Stimulated activated naive CD8-positive, alpha-beta T cell treated with anti-CD3 and anti-CD28 coated beads, Interleukin-15, amount 100 ng/mL, for 72 hours (primary cell): ENCODE measurements around the gene FAM120A.
A peak's percentile ranks its signal among the peaks of the same experiment; 100 is the strongest.

Experiments
- ATAC-seq: fragments of 150-1000 bp; cut with Tn5 transposase; 2 replicates; pipeline ENCODE4 v1.10.0; 2021; ENCODE audit warnings: mild to moderate bottlenecking, moderate library complexity
- DNase-seq, 2 donors: peaks; one replicate each; pipeline ENCODE4 v3.0.0; 2021 to 2022
- H3K27ac Mint-ChIP-seq, 2 donors: one replicate each; pipeline ENCODE4 v1.8.0; 2022; ENCODE audit warnings: mild to moderate bottlenecking in 2 of 2, mixed read lengths in 2 of 2, moderate library complexity in 2 of 2
- H3K27me3 Mint-ChIP-seq: one replicate; pipeline ENCODE4 v1.8.0; 2022; ENCODE audit warnings: mixed read lengths
- H3K4me1 Mint-ChIP-seq: one replicate; pipeline ENCODE4 v1.8.0; 2022; ENCODE audit warnings: mild to moderate bottlenecking, mixed read lengths
- H3K4me3 Mint-ChIP-seq, 2 donors: one replicate each; pipeline ENCODE4 v1.8.0; 2022; ENCODE audit warnings: mild to moderate bottlenecking in 2 of 2, mixed read lengths in 2 of 2, moderate library complexity in 1 of 2
- H3K9me3 Mint-ChIP-seq, 2 donors: one replicate each; pipeline ENCODE4 v1.8.0; 2022; ENCODE audit warnings: mixed read lengths in 2 of 2

Gene FAM120A

GRCh38 chr9:93460689-93461413 is 9.4 kb downstream of the FAM120A start:
- peak; percentile 52 for ATAC-seq
- H3K27ac Mint-ChIP-seq: peak overlapping the region in 1 of 2 donors; percentile 74
- H3K4me3 Mint-ChIP-seq: no peak overlapping the region
- no peaks in the 10 kb centered on the region for H3K9me3 Mint-ChIP-seq
- H3K4me1 Mint-ChIP-seq: peaks cover 86% of the 10 kb centered on the region
- no peaks in the 10 kb centered on the region for H3K27me3 Mint-ChIP-seq
- no peak for DNase-seq

GRCh38 chr9:93461414-93461743 is 9.9 kb downstream of the FAM120A start:
- H3K27me3 Mint-ChIP-seq: no peaks in the 10 kb centered on the region
- ATAC-seq (no peak), DNase-seq (no peak)
- H3K4me1 Mint-ChIP-seq: peaks cover 87% of the 10 kb centered on the region
- no peak overlapping the region for H3K4me3 Mint-ChIP-seq
- H3K27ac Mint-ChIP-seq: no peak overlapping the region
- no peaks in the 10 kb centered on the region for H3K9me3 Mint-ChIP-seq

DNA sequence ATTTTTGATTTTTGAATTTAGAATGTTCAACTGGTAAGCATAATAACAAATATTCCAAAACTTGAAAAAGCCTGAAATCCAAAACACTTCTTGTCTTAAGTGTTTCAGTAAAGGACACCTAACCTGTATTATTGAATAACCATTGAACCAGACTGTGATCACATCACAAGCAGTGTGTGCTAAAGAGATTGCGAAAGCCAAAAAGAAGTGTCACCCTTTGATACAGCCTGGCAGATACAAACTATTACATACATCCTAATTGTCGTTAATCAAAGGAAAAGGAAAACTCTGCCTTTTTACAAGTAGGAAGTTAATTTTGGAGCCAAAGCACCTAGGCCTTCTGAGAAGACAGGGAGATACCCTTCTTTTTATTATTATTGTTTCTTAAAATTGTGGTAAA is 10.3 kb downstream of the FAM120A start:
- Mint-ChIP-seq H3K4me1 (peaks cover 87% of the 10 kb centered on the region), H3K9me3 (no peaks in the 10 kb centered on the region), H3K27ac (no peak overlapping the region), H3K27me3 (no peaks in the 10 kb centered on the region), H3K4me3 (no peak overlapping the region)
- DNase-seq: no peak
- ATAC-seq: no peak

- H3K27ac Mint-ChIP-seq: peak overlapping the region; percentile 82 to 86
- ATAC-seq: peak; percentile 74
- no peak for DNase-seq
- peak overlapping the region; percentile 63 to 65 for H3K4me3 Mint-ChIP-seq
- no peaks in the 10 kb centered on the region for H3K27me3 Mint-ChIP-seq
- H3K9me3 Mint-ChIP-seq: no peaks in the 10 kb centered on the region
- peaks cover 87% of the 10 kb centered on the region for H3K4me1 Mint-ChIP-seq
Measured at GRCh38 chr9:93463638-93464248, 12.3 kb downstream of the FAM120A start.

DNA sequence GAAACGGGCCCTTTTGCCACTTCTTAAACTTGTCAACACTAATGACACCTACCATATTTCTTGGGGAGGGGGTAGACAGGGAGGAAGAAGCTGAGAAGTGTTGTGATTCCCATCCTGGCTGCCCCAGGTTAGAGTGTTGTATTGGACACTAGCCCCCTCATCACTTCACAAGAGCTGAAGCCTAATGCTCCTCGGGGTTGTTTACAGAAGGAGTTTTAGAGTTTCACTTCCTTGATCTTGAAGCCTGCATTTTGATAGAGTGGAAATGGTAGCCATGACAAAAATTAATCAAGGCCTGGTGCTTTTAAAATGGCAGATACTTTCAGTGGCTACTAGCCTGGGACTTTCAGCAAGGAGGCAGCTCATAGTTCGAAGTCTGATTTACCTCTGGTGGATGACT is 12.9 kb downstream of the FAM120A start:
- DNase-seq (no peak), ATAC-seq (no peak)
- Mint-ChIP-seq H3K4me1 (peaks cover 87% of the 10 kb centered on the region), H3K27me3 (no peaks in the 10 kb centered on the region), H3K4me3 (peak overlapping the region; percentile 63 to 65), H3K27ac (peak overlapping the region; percentile 36 to 82), H3K9me3 (no peaks in the 10 kb centered on the region)

DNA sequence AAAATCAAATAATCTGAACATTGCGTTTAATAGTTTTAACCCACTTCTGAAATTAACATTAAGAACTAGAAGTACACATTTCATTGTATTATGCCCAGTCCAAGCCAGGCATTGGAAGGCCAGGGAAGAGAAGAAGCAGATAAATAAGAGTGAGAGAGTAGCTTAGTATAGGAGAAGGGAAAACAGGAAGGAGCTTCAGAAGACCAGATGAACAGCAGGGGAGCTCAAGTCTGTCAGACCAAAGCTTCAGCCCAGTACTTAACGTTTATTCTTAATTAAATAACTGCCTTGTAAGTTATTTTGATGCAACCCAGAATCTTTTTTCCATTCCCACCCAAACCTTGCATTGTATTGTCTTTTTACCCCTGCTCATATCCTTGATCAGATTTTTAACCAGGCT is 13.4 kb downstream of the FAM120A start:
- Mint-ChIP-seq H3K27ac (peak overlapping the region in 1 of 2 donors; percentile 36), H3K9me3 (no peaks in the 10 kb centered on the region), H3K27me3 (no peaks in the 10 kb centered on the region), H3K4me1 (peaks cover 82% of the 10 kb centered on the region), H3K4me3 (peak overlapping the region; percentile 63 to 65)
- ATAC-seq: no peak
- no peak for DNase-seq

DNA sequence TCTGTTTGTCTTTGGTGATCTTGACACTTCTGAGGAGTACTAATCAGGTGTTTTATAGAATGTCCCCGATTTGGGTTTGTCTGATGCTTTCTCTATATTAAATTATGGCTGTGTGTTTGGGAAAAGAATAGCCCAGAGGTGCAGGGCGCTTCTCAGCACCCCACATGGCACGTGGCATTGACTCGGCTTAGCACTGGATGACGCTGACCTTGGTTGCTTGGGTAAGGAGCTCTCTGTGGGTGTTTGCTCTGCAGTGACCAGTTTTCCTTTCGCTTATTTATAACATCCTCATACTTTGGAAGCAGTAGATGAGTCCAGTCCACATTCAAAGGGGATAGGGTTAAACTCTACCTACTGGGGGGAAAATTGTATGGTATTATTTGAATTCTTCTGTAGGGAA is 14.4 kb downstream of the FAM120A start:
- ATAC-seq (no peak), DNase-seq (no peak)
- peaks cover 85% of the 10 kb centered on the region for H3K4me1 Mint-ChIP-seq
- no peaks in the 10 kb centered on the region for H3K27me3 Mint-ChIP-seq
- H3K27ac Mint-ChIP-seq: peak overlapping the region; percentile 28 to 74
- H3K9me3 Mint-ChIP-seq: no peaks in the 10 kb centered on the region
- peak overlapping the region in 1 of 2 donors; percentile 3 for H3K4me3 Mint-ChIP-seq

DNA sequence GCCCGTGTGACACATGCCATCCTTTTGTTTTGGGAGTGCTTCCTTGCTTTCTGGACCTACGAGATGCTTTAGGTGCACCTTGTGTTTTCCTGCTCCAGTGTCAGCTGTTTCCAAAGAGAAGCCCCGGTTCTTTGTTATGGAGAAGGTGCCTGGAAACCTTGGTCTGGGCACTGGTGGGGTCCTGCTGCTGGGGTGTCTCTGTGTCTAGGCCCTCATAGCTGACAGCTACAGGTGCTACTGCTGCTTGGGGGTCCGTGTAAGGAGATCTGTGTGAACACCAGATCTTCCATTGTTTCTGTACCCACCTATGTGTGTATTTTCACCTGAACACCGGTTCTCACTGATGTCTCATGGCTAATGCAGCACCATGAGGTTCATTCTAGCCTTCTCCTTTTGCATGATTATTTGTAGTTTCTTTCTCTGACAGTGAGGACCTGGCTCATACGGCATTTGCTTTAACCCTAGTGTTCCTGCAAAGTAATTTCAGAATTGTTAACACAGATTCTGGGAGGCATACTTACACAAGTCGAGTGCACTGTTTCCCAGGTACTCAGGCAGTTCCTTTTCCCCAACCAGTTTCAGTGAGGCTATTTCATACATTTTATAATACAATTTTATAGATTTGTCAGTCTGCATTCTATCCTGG is 15.1 kb downstream of the FAM120A start:
- no peaks in the 10 kb centered on the region for H3K27me3 Mint-ChIP-seq
- peak overlapping the region in 1 of 2 donors; percentile 31 for H3K4me3 Mint-ChIP-seq
- H3K9me3 Mint-ChIP-seq: no peaks in the 10 kb centered on the region
- H3K27ac Mint-ChIP-seq: peak overlapping the region in 1 of 2 donors; percentile 55
- H3K4me1 Mint-ChIP-seq: peaks cover 84% of the 10 kb centered on the region
- no peak for ATAC-seq
- DNase-seq: no peak

- Mint-ChIP-seq H3K9me3 (no peaks in the 10 kb centered on the region), H3K27ac (peak overlapping the region in 1 of 2 donors; percentile 91), H3K4me3 (peak overlapping the region; percentile 53 to 58), H3K4me1 (peaks cover 84% of the 10 kb centered on the region), H3K27me3 (no peaks in the 10 kb centered on the region)
- no peak for ATAC-seq
- no peak for DNase-seq
Measured at GRCh38 chr9:93467062-93467416, 15.6 kb downstream of the FAM120A start.

DNA sequence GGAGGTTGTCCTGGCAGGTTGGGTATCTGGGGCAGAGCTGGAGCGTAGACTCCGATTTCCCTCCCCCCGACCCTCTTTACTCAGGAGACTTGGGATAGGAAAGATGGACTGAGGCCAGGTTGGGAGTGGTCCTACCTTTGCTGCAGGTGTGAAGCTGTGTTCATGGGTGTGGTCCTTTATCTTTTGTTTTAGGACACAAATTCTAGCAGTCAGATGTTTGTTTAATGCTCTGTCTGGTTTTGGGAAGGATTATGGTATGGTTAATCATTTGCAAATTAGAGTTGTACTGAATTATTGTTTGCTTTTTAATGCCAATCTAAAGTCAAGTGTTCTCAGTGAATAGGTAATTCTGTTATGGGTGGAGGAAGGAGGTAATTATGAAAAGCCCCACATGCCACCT is 16.0 kb downstream of the FAM120A start:
- Mint-ChIP-seq H3K4me3 (peak overlapping the region; percentile 53 to 58), H3K27ac (peak overlapping the region; percentile 48 to 91), H3K9me3 (no peaks in the 10 kb centered on the region), H3K4me1 (peaks cover 81% of the 10 kb centered on the region), H3K27me3 (no peaks in the 10 kb centered on the region)
- ATAC-seq (no peak), DNase-seq (no peak)

DNA sequence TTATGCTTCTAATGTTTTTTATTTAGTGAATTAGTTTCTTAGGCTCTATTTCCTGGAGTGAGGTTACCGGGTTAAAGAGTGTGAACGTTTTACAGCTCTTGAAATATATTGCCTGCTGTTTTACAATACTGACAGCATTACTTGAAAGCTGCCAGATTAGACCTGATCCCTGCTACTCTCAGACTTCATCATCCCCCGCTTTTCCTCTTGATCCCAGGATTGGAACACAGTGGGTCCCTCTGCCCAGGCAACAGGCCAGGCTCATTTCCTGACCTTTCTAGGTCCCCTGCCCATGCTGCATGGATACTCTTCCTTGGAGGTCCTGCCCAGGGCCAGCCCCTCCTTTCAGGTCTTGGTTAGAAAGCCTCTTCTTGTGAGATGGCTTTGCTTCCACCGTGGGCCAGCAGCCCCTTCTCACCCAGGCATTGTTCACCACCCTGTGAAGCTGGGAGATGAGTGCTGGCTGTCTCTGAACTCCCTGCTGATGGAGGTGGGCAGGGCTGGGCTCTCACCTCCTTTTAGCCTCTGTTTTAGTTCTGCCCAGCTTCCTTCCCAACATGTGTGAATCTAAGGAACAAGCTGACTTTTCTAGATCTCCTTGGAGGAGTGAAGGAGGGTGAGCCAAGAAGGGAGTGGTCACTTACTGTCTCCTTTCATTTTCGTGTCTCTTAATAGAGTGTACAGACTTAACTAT is 17.4 kb downstream of the FAM120A start:
- no peak for ATAC-seq
- DNase-seq: no peak
- peak overlapping the region; percentile 20 to 48 for H3K4me3 Mint-ChIP-seq
- H3K27me3 Mint-ChIP-seq: no peaks in the 10 kb centered on the region
- H3K4me1 Mint-ChIP-seq: peaks cover 68% of the 10 kb centered on the region
- H3K27ac Mint-ChIP-seq: peak overlapping the region; percentile 69 to 87
- no peaks in the 10 kb centered on the region for H3K9me3 Mint-ChIP-seq

GRCh38 chr9:93470391-93470790 is 18.9 kb downstream of the FAM120A start:
- Mint-ChIP-seq H3K27ac (no peak overlapping the region), H3K4me1 (peaks cover 62% of the 10 kb centered on the region), H3K27me3 (no peaks in the 10 kb centered on the region), H3K9me3 (no peaks in the 10 kb centered on the region), H3K4me3 (no peak overlapping the region)
- ATAC-seq: no peak
- DNase-seq: no peak

DNA sequence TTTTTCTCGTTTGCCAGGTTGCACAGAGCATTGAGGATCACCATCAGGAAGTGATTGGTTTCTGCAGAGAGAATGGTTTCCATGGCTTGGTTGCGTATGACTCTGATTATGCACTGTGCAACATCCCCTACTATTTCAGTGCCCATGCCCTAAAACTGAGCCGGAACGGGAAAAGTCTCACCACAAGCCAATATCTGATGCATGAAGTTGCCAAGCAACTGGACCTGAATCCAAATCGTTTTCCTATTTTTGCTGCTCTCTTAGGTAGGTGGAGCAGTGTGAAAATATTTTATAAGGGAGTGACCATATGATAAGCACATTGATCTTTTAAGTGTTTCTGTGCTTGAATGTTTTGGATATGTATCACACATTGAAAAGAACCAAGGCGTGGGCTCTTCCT is 19.6 kb downstream of the FAM120A start:
- DNase-seq (no peak), ATAC-seq (no peak)
- Mint-ChIP-seq H3K9me3 (no peaks in the 10 kb centered on the region), H3K4me3 (no peak overlapping the region), H3K4me1 (peaks cover 62% of the 10 kb centered on the region), H3K27ac (no peak overlapping the region), H3K27me3 (no peaks in the 10 kb centered on the region)

DNA sequence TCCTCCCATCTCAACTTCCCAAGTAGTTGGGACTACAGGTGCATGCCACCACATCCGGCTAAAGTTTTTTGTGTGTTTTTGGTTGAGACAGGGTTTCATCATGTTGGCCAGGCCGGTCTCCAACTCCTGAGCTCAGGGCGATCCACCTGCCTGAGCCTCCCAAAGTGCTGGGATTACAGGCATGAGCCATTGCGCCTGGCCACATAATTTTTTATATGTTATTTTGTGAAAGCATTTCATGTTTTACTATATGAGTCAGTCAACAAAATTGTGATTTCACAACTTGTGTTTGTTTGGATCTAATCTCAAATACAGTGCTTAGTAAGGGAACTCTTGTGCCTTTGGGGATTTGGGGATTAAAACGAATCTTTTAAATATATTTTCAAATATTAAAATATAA is 21.9 kb downstream of the FAM120A start:
- Mint-ChIP-seq H3K27me3 (no peaks in the 10 kb centered on the region), H3K27ac (no peak overlapping the region), H3K4me1 (peaks cover 50% of the 10 kb centered on the region), H3K4me3 (no peak overlapping the region), H3K9me3 (no peaks in the 10 kb centered on the region)
- no peak for DNase-seq
- ATAC-seq: no peak

- DNase-seq (no peak), ATAC-seq (no peak)
- Mint-ChIP-seq H3K4me1 (peaks cover 38% of the 10 kb centered on the region), H3K27me3 (no peaks in the 10 kb centered on the region), H3K27ac (peak overlapping the region; percentile 88 to 93), H3K4me3 (no peak overlapping the region), H3K9me3 (no peaks in the 10 kb centered on the region)
Measured at GRCh38 chr9:93475108-93475507, 23.6 kb downstream of the FAM120A start.

GRCh38 chr9:93475856-93476255 is 24.4 kb downstream of the FAM120A start:
- Mint-ChIP-seq H3K4me1 (peaks cover 38% of the 10 kb centered on the region), H3K4me3 (no peak overlapping the region), H3K27ac (peak overlapping the region in 1 of 2 donors; percentile 93), H3K27me3 (no peaks in the 10 kb centered on the region), H3K9me3 (no peaks in the 10 kb centered on the region)
- ATAC-seq: no peak
- no peak for DNase-seq
